Tibial nerve (tissue), 4 donors: Measurements from ENCODE around the gene DGLUCY. TPM values are rescaled to one million over a fixed set of nuclear protein-coding genes. Genes with fewer than 3 reads are reported as not detected.
"Not testable (repeated sequence)": the region's sequence is repeated elsewhere in the genome, so short reads cannot be mapped to it uniquely, and the experiment has no call there.

Experiments used
- DNase-seq, 2 donors: peaks; one replicate each; pipeline ENCODE4 v3.0.0-alpha.2; 2019; ENCODE audit warnings: low spot score in 2 of 2
- H3K27ac ChIP-seq, 4 donors: fragments of 200-600 bp; sonication (generic) in 3 of 4; one replicate each; pipeline ENCODE4 v1.5.1; 2017 to 2019; ENCODE audit warnings: mild to moderate bottlenecking in 1 of 4
- H3K27me3 ChIP-seq, 2 donors: fragments of 200-600 bp; sonication (generic) in 1 of 2; one replicate each; pipeline versions ENCODE4 v1.5.1 to v1.6.0; 2017 to 2019
- H3K36me3 ChIP-seq, 3 donors: fragments of 200-600 bp; sonication (generic); one replicate each; pipeline ENCODE4 v1.5.1; 2018 to 2019
- H3K4me1 ChIP-seq, 4 donors: fragments of 200-600 bp; sonication (generic) in 3 of 4; one replicate each; pipeline ENCODE4 v1.5.1; 2017 to 2019
- H3K4me3 ChIP-seq, 4 donors: fragments of 200-600 bp; sonication (generic) in 3 of 4; one replicate each; pipeline ENCODE4 v1.5.1; 2017 to 2019; ENCODE audit warnings: mild to moderate bottlenecking in 1 of 4, moderate library complexity in 1 of 4
- H3K9me3 ChIP-seq, 4 donors: fragments of 200-600 bp; sonication (generic) in 3 of 4; one replicate each; pipeline ENCODE4 v1.5.1; 2017 to 2019
- EP300 ChIP-seq, 2 donors: sonication (generic); formaldehyde crosslinking; IDR thresholded peaks; one replicate each; pipeline ENCODE4 v1.6.1; 2017; ENCODE audit warnings: antibody characterized with exemption in 2 of 2, mild to moderate bottlenecking in 1 of 2
- POLR2A ChIP-seq, 2 donors: fragments of 450-650 bp; IDR thresholded peaks; one replicate each; pipeline ENCODE4 v1.6.1; 2017; ENCODE audit warnings: antibody characterized with exemption in 2 of 2, mild to moderate bottlenecking in 2 of 2, moderate library complexity in 2 of 2
- WGBS, 2 donors: methylation state at CpG; one replicate each; pipeline ENCODE4 v1.1.5; 2018; 5-methylcytosine and 5-hydroxymethylcytosine counted together
- total RNA-seq, 4 donors: library from RNA; depleted of rRNA; stranded (reverse); fragments of >200 nt; gene quantifications; one replicate each; pipeline ENCODE4 v1.1.0, GENCODE V29; 2016
- TF ChIP-seq, protein P1 (sequence below), 5 experiments: fragments of 200-600 bp in 3 of 5; fragments of 450-650 bp in 2 of 5; sonication (generic) in 3 of 5; IDR thresholded peaks; one replicate each; pipeline ENCODE4 v1.5.1; 2016 to 2019; ENCODE audit warnings: antibody characterized with exemption in 5 of 5, mild to moderate bottlenecking in 3 of 5, moderate library complexity in 2 of 5

Gene DGLUCY
- total RNA-seq, 4 donors from 2014 or later = 41.6 to 55.5 (median 46.5) TPM

DNA sequence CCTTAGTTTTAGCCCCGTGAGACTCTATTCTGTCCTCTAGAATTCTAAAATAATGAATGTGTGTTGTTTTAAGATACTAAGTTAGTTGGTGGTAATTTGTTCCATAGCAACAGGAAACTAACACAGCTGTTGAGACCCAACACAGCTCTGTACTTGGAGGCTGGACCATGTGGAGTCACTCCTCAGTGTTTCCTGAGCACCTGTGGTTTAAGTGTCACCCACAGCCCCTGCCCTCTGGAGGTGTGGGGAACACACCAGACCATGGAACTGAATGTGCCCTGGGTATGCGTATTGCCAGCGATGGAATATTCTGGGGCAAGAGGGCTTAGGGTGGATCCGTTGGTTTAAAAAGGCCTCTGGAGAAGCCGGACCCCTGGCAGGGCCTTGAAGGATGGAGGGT is 147.2 kb downstream of the DGLUCY start:
- Histone ChIP-seq H3K27me3 (peaks cover 0 to 50% of the 10 kb centered on the region in 2 donors), H3K4me1 (peaks cover 0 to 10% (median 4%) of the 10 kb centered on the region in 4 donors), H3K9me3 (no peaks in the 10 kb centered on the region), H3K36me3 (no peaks in the 10 kb centered on the region), H3K27ac (no peak overlapping the region), H3K4me3 (no peak overlapping the region)
- no peak for TF ChIP-seq POLR2A (IDR thresholded peaks at IDR 0.05)
- TF ChIP-seq EP300 (IDR thresholded peaks at IDR 0.05) = no peak
- TF ChIP-seq, protein P1, sequence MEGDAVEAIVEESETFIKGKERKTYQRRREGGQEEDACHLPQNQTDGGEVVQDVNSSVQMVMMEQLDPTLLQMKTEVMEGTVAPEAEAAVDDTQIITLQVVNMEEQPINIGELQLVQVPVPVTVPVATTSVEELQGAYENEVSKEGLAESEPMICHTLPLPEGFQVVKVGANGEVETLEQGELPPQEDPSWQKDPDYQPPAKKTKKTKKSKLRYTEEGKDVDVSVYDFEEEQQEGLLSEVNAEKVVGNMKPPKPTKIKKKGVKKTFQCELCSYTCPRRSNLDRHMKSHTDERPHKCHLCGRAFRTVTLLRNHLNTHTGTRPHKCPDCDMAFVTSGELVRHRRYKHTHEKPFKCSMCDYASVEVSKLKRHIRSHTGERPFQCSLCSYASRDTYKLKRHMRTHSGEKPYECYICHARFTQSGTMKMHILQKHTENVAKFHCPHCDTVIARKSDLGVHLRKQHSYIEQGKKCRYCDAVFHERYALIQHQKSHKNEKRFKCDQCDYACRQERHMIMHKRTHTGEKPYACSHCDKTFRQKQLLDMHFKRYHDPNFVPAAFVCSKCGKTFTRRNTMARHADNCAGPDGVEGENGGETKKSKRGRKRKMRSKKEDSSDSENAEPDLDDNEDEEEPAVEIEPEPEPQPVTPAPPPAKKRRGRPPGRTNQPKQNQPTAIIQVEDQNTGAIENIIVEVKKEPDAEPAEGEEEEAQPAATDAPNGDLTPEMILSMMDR (IDR thresholded peaks at IDR 0.05) = no peak
- 92 to 98% methylated on average over 5 of the region's 5 CpGs for WGBS, 2 donors
- no peak for DNase-seq

DNA sequence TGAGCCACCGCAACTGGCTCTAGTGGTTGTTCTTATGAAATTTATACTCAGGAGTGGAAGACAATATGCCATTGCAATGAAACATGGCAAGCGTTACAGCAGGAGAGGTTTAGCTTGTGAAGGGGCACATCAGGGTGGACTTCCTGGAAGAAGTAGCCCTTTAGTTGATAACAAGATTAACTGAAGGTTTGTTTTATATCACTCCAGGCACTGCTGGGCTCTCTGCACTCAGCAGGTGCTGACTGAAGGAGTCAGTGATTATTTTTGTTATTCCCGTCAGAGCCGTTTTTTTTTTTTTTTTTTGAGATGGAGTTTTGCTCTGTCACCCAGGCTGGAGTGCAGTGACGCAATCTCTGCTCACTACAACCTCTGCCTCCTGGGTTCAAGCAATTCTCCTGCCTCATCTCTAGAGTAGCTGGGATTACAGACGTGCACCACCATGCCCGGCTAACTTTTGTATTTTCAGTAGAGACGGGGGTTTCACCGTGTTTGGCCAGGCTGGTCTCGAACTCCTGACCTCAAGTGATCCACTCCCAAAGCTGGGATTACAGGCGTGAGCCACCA is 148.2 kb downstream of the DGLUCY start:
- no peak overlapping the region for H3K4me3 ChIP-seq
- WGBS, 2 donors = 89 to 90% methylated on average over 11 of the region's 11 CpGs
- H3K4me1 ChIP-seq = peaks cover 0 to 10% (median 4%) of the 10 kb centered on the region in 4 donors
- no peaks in the 10 kb centered on the region for H3K9me3 ChIP-seq
- DNase-seq = no peak
- peaks cover 0 to 50% of the 10 kb centered on the region in 2 donors for H3K27me3 ChIP-seq
- H3K36me3 ChIP-seq = no peaks in the 10 kb centered on the region
- H3K27ac ChIP-seq = no peak overlapping the region
- TF ChIP-seq, protein P1 (IDR thresholded peaks at IDR 0.05) = no peak
- TF ChIP-seq POLR2A (IDR thresholded peaks at IDR 0.05) (no peak), EP300 (IDR thresholded peaks at IDR 0.05) (no peak)

DNA sequence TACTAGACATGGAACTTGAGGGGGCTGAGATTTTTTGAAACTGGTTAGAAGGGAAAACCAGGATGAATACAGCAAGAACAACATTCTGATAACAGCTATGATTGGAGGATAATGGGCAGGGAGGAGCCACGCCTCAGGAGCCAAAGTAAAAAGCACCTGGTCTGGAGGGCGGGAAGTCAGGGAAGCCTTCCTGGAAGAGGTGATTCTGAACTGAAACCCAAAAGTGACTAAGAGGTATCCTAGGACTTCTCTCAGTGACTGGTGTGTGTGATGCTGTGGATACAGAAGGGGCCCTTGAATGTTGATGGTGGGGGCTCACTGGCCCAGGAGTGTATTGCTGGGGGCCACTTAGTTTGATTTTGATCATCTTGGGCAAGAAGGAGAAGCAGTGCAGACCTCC is 149.5 kb downstream of the DGLUCY start:
- H3K4me3 ChIP-seq = no peak overlapping the region
- DNase-seq = no peak
- 90 to 96% methylated on average over 2 of the region's 2 CpGs for WGBS, 2 donors
- peaks cover 0 to 52% of the 10 kb centered on the region in 2 donors for H3K27me3 ChIP-seq
- TF ChIP-seq POLR2A (IDR thresholded peaks at IDR 0.05) (no peak), EP300 (IDR thresholded peaks at IDR 0.05) (no peak)
- TF ChIP-seq, protein P1 (IDR thresholded peaks at IDR 0.05) = no peak
- H3K27ac ChIP-seq = no peak overlapping the region
- H3K4me1 ChIP-seq = peaks cover 0 to 10% (median 4%) of the 10 kb centered on the region in 4 donors
- H3K9me3 ChIP-seq = no peaks in the 10 kb centered on the region
- no peaks in the 10 kb centered on the region for H3K36me3 ChIP-seq

DNA sequence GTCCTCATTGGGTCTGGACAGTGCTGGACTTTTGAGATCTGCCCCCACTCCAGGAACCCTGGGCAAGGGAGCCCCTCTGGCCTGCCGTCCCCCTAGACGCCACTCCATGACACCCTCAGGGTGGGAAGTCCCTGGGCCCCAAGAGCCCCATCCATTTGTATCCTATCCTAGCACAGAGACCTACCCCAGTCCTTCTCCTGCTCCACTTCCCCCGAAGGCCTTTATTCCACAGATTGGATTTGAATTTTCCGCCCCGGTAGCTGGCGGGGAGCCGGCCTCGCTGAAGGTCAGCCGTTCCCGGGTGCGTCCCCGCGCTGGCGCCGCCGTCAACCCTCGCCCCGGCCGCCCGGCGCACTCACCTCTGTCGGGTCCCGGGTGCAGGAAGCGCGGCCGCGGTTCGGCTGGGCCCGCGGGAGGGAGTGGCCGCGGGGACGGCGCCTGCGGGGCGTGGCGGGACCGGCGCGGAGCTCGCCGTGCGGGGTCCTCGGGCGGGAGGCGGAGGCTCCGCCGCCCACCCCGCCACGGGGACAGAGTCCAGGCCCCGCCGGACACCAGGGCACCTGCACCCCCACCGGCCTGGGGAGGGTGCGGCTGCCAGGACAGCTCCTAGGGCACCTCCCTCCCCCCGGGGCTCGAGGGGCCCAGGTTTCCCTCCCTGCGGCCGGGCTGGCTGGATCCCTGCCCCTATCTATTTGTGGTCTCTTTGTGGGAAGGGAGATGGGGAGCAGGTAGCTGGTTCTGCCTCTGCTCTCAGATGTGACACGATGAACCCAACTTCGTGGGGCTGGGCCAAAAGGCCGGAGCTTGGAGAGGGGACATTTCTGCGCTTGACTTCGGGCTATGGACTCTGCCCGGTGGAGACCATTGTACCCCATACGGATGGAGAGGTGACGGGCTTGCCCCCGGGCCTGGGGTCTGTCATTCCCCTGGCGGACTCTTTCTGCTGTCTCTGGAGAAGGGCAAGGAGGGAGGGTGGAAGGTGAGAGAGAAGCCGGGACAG is 150.6 kb downstream of the DGLUCY start:
- no peak for TF ChIP-seq POLR2A (IDR thresholded peaks at IDR 0.05)
- TF ChIP-seq, protein P1 (IDR thresholded peaks at IDR 0.05) = no peak
- no peak for TF ChIP-seq EP300 (IDR thresholded peaks at IDR 0.05)
- WGBS, 2 donors = 14 to 16% methylated on average over 33 to 50 of the region's 69 CpGs
- peaks cover 0 to 13% (median 4%) of the 10 kb centered on the region in 4 donors for H3K4me1 ChIP-seq
- H3K27me3 ChIP-seq = peaks cover 0 to 46% of the 10 kb centered on the region in 2 donors
- H3K36me3 ChIP-seq = no peaks in the 10 kb centered on the region
- no peak overlapping the region for H3K27ac ChIP-seq
- H3K4me3 ChIP-seq = peak overlapping the region; percentile 11 to 45 (median 18)
- H3K9me3 ChIP-seq = no peaks in the 10 kb centered on the region
- DNase-seq = no peak

DNA sequence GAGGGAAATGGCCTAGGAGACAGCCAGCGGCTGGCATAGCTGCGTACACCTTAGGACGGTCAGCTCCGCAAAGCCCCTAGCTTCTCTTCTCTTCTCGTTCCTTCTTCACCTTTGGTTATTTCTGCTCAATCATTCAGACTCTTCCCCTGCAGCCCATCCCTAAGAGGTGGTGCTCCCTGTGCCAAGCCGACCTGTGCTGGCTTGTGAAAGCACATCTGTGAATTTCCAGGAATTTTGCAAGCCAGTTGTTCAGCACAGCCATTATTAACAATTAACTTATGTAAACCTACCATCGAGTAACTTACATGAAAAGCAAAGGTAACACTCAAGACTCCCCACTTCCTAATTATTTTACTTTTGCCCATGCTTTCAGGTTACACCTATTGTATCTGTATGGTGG is 151.5 kb downstream of the DGLUCY start:
- TF ChIP-seq POLR2A (IDR thresholded peaks at IDR 0.05) (no peak), EP300 (IDR thresholded peaks at IDR 0.05) (no peak)
- TF ChIP-seq, protein P1 (IDR thresholded peaks at IDR 0.05) = no peak
- no peaks in the 10 kb centered on the region for H3K36me3 ChIP-seq
- DNase-seq = no peak

DNA sequence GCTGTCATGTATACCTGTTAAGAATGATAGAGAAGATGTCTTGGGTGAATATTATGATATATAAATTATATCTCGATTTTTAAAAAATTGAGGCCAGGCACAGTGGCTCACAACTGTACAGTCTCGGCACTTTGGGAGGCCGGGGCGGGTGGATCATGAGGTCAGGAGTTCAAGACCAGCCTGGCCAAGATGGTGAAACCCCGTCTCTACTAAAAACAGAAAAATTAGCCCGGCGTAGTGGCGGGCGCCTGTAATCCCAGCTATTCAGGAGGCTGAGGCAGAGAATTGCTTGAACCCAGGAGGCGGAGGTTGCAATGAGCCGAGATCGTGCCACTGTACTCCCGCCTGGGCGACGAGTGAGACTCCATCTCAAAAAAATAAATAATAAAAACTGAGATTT is 152.4 kb downstream of the DGLUCY start:
- not testable (repeated sequence) for H3K36me3 ChIP-seq, H3K4me3 ChIP-seq, H3K9me3 ChIP-seq, H3K27ac ChIP-seq, DNase-seq
- H3K4me1 ChIP-seq = peaks cover 0 to 19% (median 4%) of the 10 kb centered on the region in 4 donors
- H3K27me3 ChIP-seq = peaks cover 0 to 40% of the 10 kb centered on the region in 2 donors
- 92% methylated on average over 15 of the region's 15 CpGs for whole genome bisulfite sequencing, 2 donors

More for the DNA sequence above, 151.5 kb downstream of the DGLUCY start:
- Histone ChIP-seq H3K4me3 (no peak overlapping the region), H3K9me3 (no peaks in the 10 kb centered on the region), H3K4me1 (peaks cover 0 to 19% (median 4%) of the 10 kb centered on the region in 4 donors), H3K27ac (no peak overlapping the region), H3K27me3 (peaks cover 0 to 40% of the 10 kb centered on the region in 2 donors)
- WGBS, 2 donors = 91 to 93% methylated on average over 7 of the region's 7 CpGs
